Vagina (tissue), 2 donors: ENCODE data around the gene TFPI. TPM values are rescaled to one million over a fixed set of nuclear protein-coding genes. Genes with fewer than 3 reads are reported as not detected.

Experiments
- DNase-seq, 2 donors: peaks; one replicate each; pipeline ENCODE4 v3.0.0-alpha.2; 2017; ENCODE audit errors: extremely low spot score in 2 of 2
- H3K27ac ChIP-seq: fragments of 200-600 bp; sonication (generic); one replicate; pipeline ENCODE4 v1.5.1; 2019
- H3K27me3 ChIP-seq: fragments of 200-600 bp; sonication (generic); one replicate; pipeline ENCODE4 v1.5.1; 2019
- H3K36me3 ChIP-seq, 2 donors: fragments of 200-600 bp; sonication (generic); one replicate each; pipeline ENCODE4 v1.5.1; 2017 to 2019
- H3K4me1 ChIP-seq: fragments of 200-600 bp; sonication (generic); one replicate; pipeline ENCODE4 v1.5.1; 2019
- H3K4me3 ChIP-seq, 2 donors: fragments of 200-600 bp; sonication (generic); 1 replicate in 1 of 2; 2 replicates in 1 of 2; pipeline ENCODE4 v1.5.1; 2016 to 2019
- H3K9me3 ChIP-seq: fragments of 200-600 bp; sonication (generic); one replicate; pipeline ENCODE4 v1.5.1; 2019
- CTCF ChIP-seq, 3 experiments: fragments of 450-650 bp in 2 of 3; fragments of 200-600 bp in 1 of 3; sonication (generic) in 1 of 3; IDR thresholded peaks; one replicate each; pipeline ENCODE4 v1.5.1; 2017 to 2019; ENCODE audit warnings: antibody characterized with exemption in 3 of 3, mild to moderate bottlenecking in 2 of 3, moderate library complexity in 2 of 3
- POLR2A ChIP-seq, 2 donors: fragments of 450-650 bp; IDR thresholded peaks; one replicate each; pipeline ENCODE4 v1.6.1; 2017; ENCODE audit warnings: antibody characterized with exemption in 2 of 2, mild to moderate bottlenecking in 2 of 2, moderate library complexity in 2 of 2
- POLR2AphosphoS5 ChIP-seq, 2 donors: sonication (generic); formaldehyde crosslinking; IDR thresholded peaks; one replicate each; pipeline ENCODE4 v1.9.0; 2017; ENCODE audit warnings: antibody characterized with exemption in 2 of 2, mild to moderate bottlenecking in 2 of 2, low read depth in 1 of 2; ENCODE audit not compliant: insufficient read depth in 1 of 2
- intact Hi-C: fragments of 100-400 bp; cut with DNase I; formaldehyde crosslinking; loops from one replicate; pipeline ENCODE4 v1.15.1; 2023
- total RNA-seq: library from RNA; depleted of rRNA; stranded (reverse); fragments of >200 nt; gene quantifications from one replicate; pipeline ENCODE4 v1.2.3, GENCODE V29; 2016

TFPI gene
- 68.8 TPM for total RNA-seq

- TF ChIP-seq CTCF (IDR thresholded peaks at IDR 0.05) (no peak), POLR2AphosphoS5 (IDR thresholded peaks at IDR 0.05; ENCODE audit: insufficient read depth in 1 of 2, low read depth in 1 of 2) (peak in 1 of 2 donors; percentile 7), POLR2A (IDR thresholded peaks at IDR 0.05) (peak in 1 of 2 donors; percentile 35)
- no peak for DNase-seq
- peak within 1 kb of the TSS; percentile 75 for H3K27ac ChIP-seq
Measured at GRCh38 chr2:187554011-187554703, at the start of gene TFPI. Gene TFPI (minus strand): TSS chr2:187554435. CDS start chr2:187503768, 50,667 bp downstream.

GRCh38 chr2:187594801-187595200 is 40.6 kb upstream of the TFPI start:
- DNase-seq = no peak
- Histone ChIP-seq H3K27ac (no peak overlapping the region), H3K36me3 (no peaks in the 10 kb centered on the region), H3K4me1 (no peaks in the 10 kb centered on the region), H3K27me3 (no peaks in the 10 kb centered on the region), H3K9me3 (no peaks in the 10 kb centered on the region), H3K4me3 (no peak overlapping the region)
- intact Hi-C loops = no loop called here
- no peak for TF ChIP-seq POLR2AphosphoS5 (IDR thresholded peaks at IDR 0.05; ENCODE audit: insufficient read depth in 1 of 2, low read depth in 1 of 2)
- TF ChIP-seq CTCF (IDR thresholded peaks at IDR 0.05) = no peak
- TF ChIP-seq POLR2A (IDR thresholded peaks at IDR 0.05) = no peak

More at GRCh38 chr2:187554011-187554703, at the start of gene TFPI:
- peaks cover 24% of the 10 kb centered on the region for H3K4me1 ChIP-seq
- no peaks in the 10 kb centered on the region for H3K27me3 ChIP-seq
- no peaks in the 10 kb centered on the region for H3K9me3 ChIP-seq
- H3K36me3 ChIP-seq = no peaks in the 10 kb centered on the region
- intact Hi-C loops = no loop called here
- peak within 1 kb of the TSS; percentile 39 to 54 for H3K4me3 ChIP-seq

- no peak overlapping the region for H3K27ac ChIP-seq
- no peaks in the 10 kb centered on the region for H3K27me3 ChIP-seq
- no peaks in the 10 kb centered on the region for H3K4me1 ChIP-seq
- DNase-seq = no peak
- H3K4me3 ChIP-seq = no peak overlapping the region
- TF ChIP-seq POLR2A (IDR thresholded peaks at IDR 0.05) (no peak), POLR2AphosphoS5 (IDR thresholded peaks at IDR 0.05; ENCODE audit: insufficient read depth in 1 of 2, low read depth in 1 of 2) (no peak), CTCF (IDR thresholded peaks at IDR 0.05) (no peak)
- H3K36me3 ChIP-seq = no peaks in the 10 kb centered on the region
- no peaks in the 10 kb centered on the region for H3K9me3 ChIP-seq
- intact Hi-C loops = no loop called here
Measured at GRCh38 chr2:187593697-187594096, 39.5 kb upstream of the TFPI start.

- H3K4me1 ChIP-seq = no peaks in the 10 kb centered on the region
- no peak overlapping the region for H3K4me3 ChIP-seq
- no peak overlapping the region for H3K27ac ChIP-seq
- no peaks in the 10 kb centered on the region for H3K9me3 ChIP-seq
- TF ChIP-seq POLR2AphosphoS5 (IDR thresholded peaks at IDR 0.05; ENCODE audit: insufficient read depth in 1 of 2, low read depth in 1 of 2) (no peak), POLR2A (IDR thresholded peaks at IDR 0.05) (no peak), CTCF (IDR thresholded peaks at IDR 0.05) (no peak)
- intact Hi-C loops = no loop called here
- DNase-seq = no peak
- H3K27me3 ChIP-seq = no peaks in the 10 kb centered on the region
- H3K36me3 ChIP-seq = no peaks in the 10 kb centered on the region
Measured at GRCh38 chr2:187593098-187593497, 38.9 kb upstream of the TFPI start.

- intact Hi-C loops = no loop called here
- Histone ChIP-seq H3K36me3 (no peaks in the 10 kb centered on the region), H3K4me1 (no peaks in the 10 kb centered on the region), H3K27me3 (no peaks in the 10 kb centered on the region), H3K9me3 (no peaks in the 10 kb centered on the region), H3K27ac (no peak overlapping the region), H3K4me3 (no peak overlapping the region)
- TF ChIP-seq POLR2A (IDR thresholded peaks at IDR 0.05) (no peak), CTCF (IDR thresholded peaks at IDR 0.05) (no peak)
- DNase-seq = no peak
Measured at GRCh38 chr2:187590175-187590574, 35.9 kb upstream of the TFPI start.
